GM21390 (cell line): ENCODE data around the gene FAM131B.

ENCODE experiments used
- ATAC-seq: cut with Tn5 transposase; IDR thresholded peaks from one replicate; pipeline ENCODE4 v1.9.1; 2021; ENCODE audit not compliant: unreplicated experiment

Gene FAM131B

GRCh38 chr7:143383642-143383957 is 21.1 kb upstream of the FAM131B start:
- ATAC-seq = no peak

GRCh38 chr7:143382791-143383641 is 20.5 kb upstream of the FAM131B start:
- no peak for ATAC-seq

- ATAC-seq = no peak
These were observed 19.7 kb upstream of the FAM131B start for GRCh38 chr7:143382126-143382790.

GRCh38 chr7:143381427-143382125 is 19.1 kb upstream of the FAM131B start:
- ATAC-seq = peak; percentile 22

GRCh38 chr7:143380646-143381426 is 18.3 kb upstream of the FAM131B start, which contains the start of gene ZYX:
TSS of gene ZYX (plus strand) at chr7:143381345. CDS start at chr7:143381572, 227 bp downstream.
- peak; percentile 74 for ATAC-seq

GRCh38 chr7:143380260-143380645 is 17.7 kb upstream of the FAM131B start:
- peak; percentile 56 for ATAC-seq

- ATAC-seq = no peak
These were observed 17.2 kb upstream of the FAM131B start for GRCh38 chr7:143379611-143380259.

GRCh38 chr7:143376396-143376795 is 13.9 kb upstream of the FAM131B start:
- no peak for ATAC-seq

- ATAC-seq = no peak
These were observed 13.0 kb upstream of the FAM131B start for GRCh38 chr7:143375298-143376034.

- no peak for ATAC-seq
These were observed 12.0 kb upstream of the FAM131B start for GRCh38 chr7:143374561-143374960.

GRCh38 chr7:143373255-143373794 is 10.8 kb upstream of the FAM131B start:
- ATAC-seq = no peak

- ATAC-seq = no peak
These were observed 9.6 kb upstream of the FAM131B start for GRCh38 chr7:143372070-143372469.

GRCh38 chr7:143369678-143370651 is 7.5 kb upstream of the FAM131B start:
- ATAC-seq = no peak

GRCh38 chr7:143368387-143368786 is 5.9 kb upstream of the FAM131B start:
- no peak for ATAC-seq

GRCh38 chr7:143367972-143368371 is 5.5 kb upstream of the FAM131B start:
- ATAC-seq = no peak

- ATAC-seq = no peak
These were observed 764 bp upstream of the FAM131B start for GRCh38 chr7:143363016-143363937.

GRCh38 chr7:143361552-143362130 is 872 bp downstream of the FAM131B start:
- ATAC-seq = no peak
